GM12864 (cell line): ENCODE results near the gene FBXO41.

Experiments used
- DNase-seq: peaks from one replicate; pipeline ENCODE4 v3.0.0-alpha.2; 2011; ENCODE audit warnings: low read depth
- H3K4me3 ChIP-seq: 2 replicates; pipeline ENCODE4 v1.5.1; 2011; ENCODE audit warnings: mild to moderate bottlenecking, low read depth, low read length, control low read depth
- TF ChIP-seq, protein P1 (sequence below): IDR thresholded peaks from 2 replicates; pipeline ENCODE4 v1.5.1; 2011; ENCODE audit warnings: low read depth, mild to moderate bottlenecking, moderate library complexity, low read length, control low read depth, inconsistent platforms; ENCODE audit errors: missing control alignments

Gene FBXO41

DNA sequence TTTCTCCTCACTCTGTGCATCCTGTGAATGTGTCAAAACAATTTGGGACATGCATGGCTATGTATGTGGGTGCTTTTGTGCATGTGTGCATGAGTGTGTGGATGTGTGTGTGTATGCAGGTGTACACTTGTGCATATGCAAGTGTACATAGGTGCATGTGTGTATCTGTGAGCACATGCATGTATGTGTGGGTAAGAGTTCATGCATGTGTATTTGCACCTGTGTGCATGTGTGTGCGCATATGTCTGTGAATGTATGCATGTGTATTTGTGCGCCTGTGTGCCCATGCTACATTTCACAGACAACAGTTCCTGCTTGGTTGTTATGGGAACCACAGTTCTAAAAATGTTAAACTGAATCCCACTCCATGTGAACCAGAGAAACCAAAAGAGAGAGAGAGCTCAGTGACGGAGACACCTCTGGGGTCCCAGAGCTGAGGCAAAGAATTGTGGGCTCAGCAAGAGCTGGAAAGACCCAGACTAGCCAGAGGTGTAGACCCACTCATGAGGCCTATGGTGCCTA is 1.9 kb upstream of the FBXO41 start:
- no peak overlapping the region for H3K4me3 ChIP-seq
- TF ChIP-seq, protein P1, sequence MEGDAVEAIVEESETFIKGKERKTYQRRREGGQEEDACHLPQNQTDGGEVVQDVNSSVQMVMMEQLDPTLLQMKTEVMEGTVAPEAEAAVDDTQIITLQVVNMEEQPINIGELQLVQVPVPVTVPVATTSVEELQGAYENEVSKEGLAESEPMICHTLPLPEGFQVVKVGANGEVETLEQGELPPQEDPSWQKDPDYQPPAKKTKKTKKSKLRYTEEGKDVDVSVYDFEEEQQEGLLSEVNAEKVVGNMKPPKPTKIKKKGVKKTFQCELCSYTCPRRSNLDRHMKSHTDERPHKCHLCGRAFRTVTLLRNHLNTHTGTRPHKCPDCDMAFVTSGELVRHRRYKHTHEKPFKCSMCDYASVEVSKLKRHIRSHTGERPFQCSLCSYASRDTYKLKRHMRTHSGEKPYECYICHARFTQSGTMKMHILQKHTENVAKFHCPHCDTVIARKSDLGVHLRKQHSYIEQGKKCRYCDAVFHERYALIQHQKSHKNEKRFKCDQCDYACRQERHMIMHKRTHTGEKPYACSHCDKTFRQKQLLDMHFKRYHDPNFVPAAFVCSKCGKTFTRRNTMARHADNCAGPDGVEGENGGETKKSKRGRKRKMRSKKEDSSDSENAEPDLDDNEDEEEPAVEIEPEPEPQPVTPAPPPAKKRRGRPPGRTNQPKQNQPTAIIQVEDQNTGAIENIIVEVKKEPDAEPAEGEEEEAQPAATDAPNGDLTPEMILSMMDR, result no peak
- DNase-seq, result no peak

DNA sequence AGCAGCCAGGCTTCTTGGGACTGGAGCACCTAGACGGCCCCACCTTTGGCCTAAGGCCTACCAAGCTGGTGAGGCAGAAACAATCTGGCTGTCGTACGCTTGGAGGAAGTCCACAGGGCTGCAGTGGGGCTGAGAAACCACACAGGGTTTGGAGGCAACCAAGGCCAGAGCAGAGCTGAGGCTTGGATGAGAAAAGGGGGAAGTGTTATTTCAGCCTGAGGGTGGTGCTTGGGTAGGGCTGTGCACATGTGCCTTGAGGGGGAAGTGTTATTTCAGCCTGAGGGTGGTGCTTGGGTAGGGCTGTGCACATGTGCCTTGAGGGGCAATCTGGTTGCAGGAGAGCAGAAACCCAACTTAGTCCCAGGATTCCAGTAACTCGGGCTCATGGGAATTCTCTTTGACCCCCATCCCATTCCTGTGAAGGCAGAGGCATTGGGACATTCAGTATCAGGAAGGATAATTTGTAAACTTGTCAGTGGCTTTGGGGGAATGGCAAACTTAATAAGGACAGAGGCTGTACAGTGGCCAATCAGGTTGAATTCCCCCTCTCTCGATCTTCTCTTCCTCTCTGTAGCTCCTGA is 971 bp upstream of the FBXO41 start:
- DNase-seq, result peak; percentile 61
- TF ChIP-seq, protein P1, result no peak
- H3K4me3 ChIP-seq, result peak overlapping the region; percentile 83

GRCh38 chr2:73283545-73284295 is 558 bp downstream of the FBXO41 start:
- TF ChIP-seq, protein P1, result no peak
- H3K4me3 ChIP-seq, result peak overlapping the region; percentile 83
- no peak for DNase-seq

- TF ChIP-seq, protein P1, result peak; percentile 16
- DNase-seq, result no peak
- H3K4me3 ChIP-seq, result peak overlapping the region; percentile 83
Observed at GRCh38 chr2:73282924-73283544, 1.2 kb downstream of the FBXO41 start.

DNA sequence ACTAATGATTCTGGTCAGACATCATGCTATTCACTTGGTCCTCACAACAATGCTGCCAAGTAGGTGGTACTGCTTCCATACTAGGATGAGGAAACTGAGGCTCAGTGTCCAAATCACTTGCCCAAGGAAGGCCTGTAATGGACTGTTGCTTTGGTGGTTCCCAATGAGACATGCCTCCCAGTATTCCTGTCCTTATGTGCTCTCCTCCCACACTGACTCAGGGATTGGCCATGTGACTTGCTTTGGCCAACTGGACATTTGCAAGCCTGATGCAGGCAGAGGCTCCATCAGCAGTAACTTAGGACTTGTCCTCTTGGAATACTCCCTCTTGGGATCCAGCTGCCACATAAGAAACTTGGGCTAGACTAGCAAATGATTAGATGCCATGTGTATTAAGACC is 3.0 kb downstream of the FBXO41 start:
- TF ChIP-seq, protein P1, result no peak
- no peak for DNase-seq
- H3K4me3 ChIP-seq, result no peak overlapping the region

GRCh38 chr2:73279852-73280251 is 4.4 kb downstream of the FBXO41 start:
- no peak for DNase-seq
- TF ChIP-seq, protein P1, result no peak
- no peak overlapping the region for H3K4me3 ChIP-seq
